HG03025 (cell line): ENCODE data around the gene MCF2L.

Source experiments
- ATAC-seq: cut with Tn5 transposase; IDR thresholded peaks from one replicate; pipeline ENCODE4 v1.9.1; 2021; ENCODE audit warnings: mild to moderate bottlenecking, moderate library complexity; ENCODE audit not compliant: unreplicated experiment, low FRiP score

Gene MCF2L

GRCh38 chr13:113139577-113139976 lies 170.6 kb downstream of the MCF2L start:
- no peak for ATAC-seq

- ATAC-seq = no peak
Observed at GRCh38 chr13:113140677-113141600, 171.9 kb downstream of the MCF2L start.

GRCh38 chr13:113141601-113141970 lies 172.6 kb downstream of the MCF2L start:
- ATAC-seq = no peak

- no peak for ATAC-seq
Observed at GRCh38 chr13:113142876-113143275, 173.9 kb downstream of the MCF2L start.

- no peak for ATAC-seq
Observed at GRCh38 chr13:113143466-113144254, 174.6 kb downstream of the MCF2L start.

- ATAC-seq = no peak
Observed at GRCh38 chr13:113144255-113144629, 175.2 kb downstream of the MCF2L start.

GRCh38 chr13:113145496-113145895 lies 176.5 kb downstream of the MCF2L start:
- ATAC-seq = no peak

- no peak for ATAC-seq
Observed at GRCh38 chr13:113145911-113146598, 177.0 kb downstream of the MCF2L start.

GRCh38 chr13:113146750-113147149 lies 177.7 kb downstream of the MCF2L start:
- ATAC-seq = no peak

- no peak for ATAC-seq
Observed at GRCh38 chr13:113147206-113147605, 178.2 kb downstream of the MCF2L start.

GRCh38 chr13:113148407-113148806 lies 179.4 kb downstream of the MCF2L start:
- no peak for ATAC-seq

GRCh38 chr13:113148940-113149503 lies 180.0 kb downstream of the MCF2L start:
- ATAC-seq = no peak
